GM19455 (cell line): ENCODE results near the gene DNAI1.

Source experiments
- ATAC-seq: cut with Tn5 transposase; IDR thresholded peaks from one replicate; pipeline ENCODE4 v1.9.1; 2021; ENCODE audit not compliant: unreplicated experiment

Gene DNAI1

GRCh38 chr9:34486572-34486971, 28.0 kb downstream of the DNAI1 start:
- ATAC-seq = no peak

GRCh38 chr9:34490360-34490759, 31.8 kb downstream of the DNAI1 start:
- ATAC-seq = no peak

- ATAC-seq = no peak
Observed at GRCh38 chr9:34490760-34491159, 32.2 kb downstream of the DNAI1 start.

- ATAC-seq = no peak
Observed at GRCh38 chr9:34491596-34491995, 33.0 kb downstream of the DNAI1 start.

- ATAC-seq = no peak
Observed at GRCh38 chr9:34492051-34492450, 33.4 kb downstream of the DNAI1 start.

GRCh38 chr9:34493972-34494535, 35.4 kb downstream of the DNAI1 start:
- no peak for ATAC-seq

- no peak for ATAC-seq
Observed at GRCh38 chr9:34496149-34496712, 37.6 kb downstream of the DNAI1 start.

GRCh38 chr9:34498553-34498952, 39.9 kb downstream of the DNAI1 start:
- no peak for ATAC-seq

GRCh38 chr9:34499076-34499475, 40.5 kb downstream of the DNAI1 start:
- ATAC-seq = no peak

GRCh38 chr9:34500623-34501267, 42.1 kb downstream of the DNAI1 start:
- no peak for ATAC-seq

GRCh38 chr9:34501372-34501771, 42.8 kb downstream of the DNAI1 start:
- no peak for ATAC-seq

- no peak for ATAC-seq
Observed at GRCh38 chr9:34501889-34502425, 43.4 kb downstream of the DNAI1 start.

GRCh38 chr9:34502471-34502870, 43.9 kb downstream of the DNAI1 start:
- no peak for ATAC-seq

GRCh38 chr9:34502891-34503290, 44.3 kb downstream of the DNAI1 start:
- no peak for ATAC-seq

GRCh38 chr9:34503406-34503805, 44.8 kb downstream of the DNAI1 start:
- ATAC-seq = no peak

- no peak for ATAC-seq
Observed at GRCh38 chr9:34505370-34506120, 46.9 kb downstream of the DNAI1 start.

GRCh38 chr9:34506623-34507022, 48.0 kb downstream of the DNAI1 start:
- no peak for ATAC-seq

- ATAC-seq = no peak
Observed at GRCh38 chr9:34507556-34507955, 49.0 kb downstream of the DNAI1 start.

- ATAC-seq = no peak
Observed at GRCh38 chr9:34507966-34508365, 49.4 kb downstream of the DNAI1 start.

GRCh38 chr9:34508463-34508862, 49.9 kb downstream of the DNAI1 start:
- no peak for ATAC-seq

GRCh38 chr9:34508951-34509350, 50.3 kb downstream of the DNAI1 start:
- no peak for ATAC-seq
